NCI-H1048 (cell line): ENCODE data around the gene CCDC38.
"Not testable (repeated sequence)": the region's sequence is repeated elsewhere in the genome, so short reads cannot be mapped to it uniquely, and the experiment has no call there.

ENCODE experiments used
- DNase-seq: peaks from one replicate; lab custom pipeline; 2025; lab: John Stamatoyannopoulos, UW

The CCDC38 gene

GRCh38 chr12:95942524-95943329 is at the start of gene CCDC38:
Gene CCDC38 (minus strand): TSS chr12:95942614. CDS start chr12:95936509, 6,105 bp downstream.
- peak; percentile 37 for DNase-seq

- DNase-seq, result no peak
These were observed 47.7 kb upstream of the CCDC38 start for GRCh38 chr12:95990136-95990535.

GRCh38 chr12:95989504-95990123 is 47.2 kb upstream of the CCDC38 start:
- no peak for DNase-seq

GRCh38 chr12:95988506-95989275 is 46.3 kb upstream of the CCDC38 start:
- no peak for DNase-seq

GRCh38 chr12:95986635-95987570 is 44.5 kb upstream of the CCDC38 start:
- DNase-seq, result no peak

- no peak for DNase-seq
These were observed 42.3 kb upstream of the CCDC38 start for GRCh38 chr12:95984682-95985081.

GRCh38 chr12:95982602-95983001 is 40.2 kb upstream of the CCDC38 start:
- no peak for DNase-seq

GRCh38 chr12:95980437-95980836 is 38.0 kb upstream of the CCDC38 start:
- DNase-seq, result no peak

- DNase-seq, result no peak
These were observed 36.4 kb upstream of the CCDC38 start for GRCh38 chr12:95978774-95979173.

GRCh38 chr12:95978351-95978750 is 35.9 kb upstream of the CCDC38 start:
- no peak for DNase-seq

GRCh38 chr12:95977764-95978305 is 35.4 kb upstream of the CCDC38 start:
- no peak for DNase-seq

- no peak for DNase-seq
These were observed 34.0 kb upstream of the CCDC38 start for GRCh38 chr12:95976416-95976832.

GRCh38 chr12:95975491-95975890 is 33.1 kb upstream of the CCDC38 start:
- DNase-seq, result no peak

GRCh38 chr12:95974358-95974757 is 31.9 kb upstream of the CCDC38 start:
- DNase-seq, result no peak

- no peak for DNase-seq
These were observed 30.5 kb upstream of the CCDC38 start for GRCh38 chr12:95972832-95973456.

GRCh38 chr12:95970905-95971304 is 28.5 kb upstream of the CCDC38 start:
- no peak for DNase-seq

- DNase-seq, result not testable (repeated sequence)
These were observed 26.7 kb upstream of the CCDC38 start for GRCh38 chr12:95969116-95969515.

- no peak for DNase-seq
These were observed 24.9 kb upstream of the CCDC38 start for GRCh38 chr12:95967301-95967700.

GRCh38 chr12:95966287-95966870 is 24.0 kb upstream of the CCDC38 start:
- DNase-seq, result no peak

GRCh38 chr12:95963096-95963495 is 20.7 kb upstream of the CCDC38 start:
- no peak for DNase-seq
